Jurkat, Clone E6-1 (cell line): Measurements from ENCODE around the gene IFNGR1.

Experiments used
- DNase-seq: peaks from one replicate; pipeline ENCODE4 v3.0.0-alpha.2; 2011; ENCODE audit warnings: low read depth, low spot score
- H3K4me3 ChIP-seq: 2 replicates; pipeline ENCODE4 v1.5.1; 2011; ENCODE audit warnings: mild to moderate bottlenecking, low read length, control low read depth, moderate library complexity

IFNGR1 gene

DNA sequence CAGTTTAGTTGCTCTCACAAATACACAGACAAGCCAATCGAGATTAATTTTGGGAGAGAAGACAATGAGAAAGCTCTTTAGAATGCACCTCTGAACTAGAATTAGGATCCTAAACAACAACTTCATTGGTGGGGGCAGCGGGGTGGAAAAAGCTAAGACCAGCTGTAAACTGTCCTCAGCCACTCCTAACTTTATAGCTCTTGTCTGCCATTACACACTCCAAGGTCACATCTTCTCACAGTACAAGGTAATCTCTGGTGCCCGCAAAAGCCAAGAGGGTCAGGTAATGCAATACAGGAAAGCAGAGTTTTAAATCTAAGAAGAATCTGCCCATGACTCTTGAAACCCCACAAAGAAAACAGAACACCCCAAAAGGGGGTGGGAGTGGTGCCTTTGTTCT is 27.9 kb downstream of the IFNGR1 start:
- H3K4me3 ChIP-seq, result no peak overlapping the region
- DNase-seq, result no peak

- DNase-seq, result no peak
- no peak overlapping the region for H3K4me3 ChIP-seq
Observed at GRCh38 chr6:137190583-137191094, 28.5 kb downstream of the IFNGR1 start.

GRCh38 chr6:137188855-137189254 is 30.3 kb downstream of the IFNGR1 start:
- DNase-seq, result peak; percentile 50
- no peak overlapping the region for H3K4me3 ChIP-seq

DNA sequence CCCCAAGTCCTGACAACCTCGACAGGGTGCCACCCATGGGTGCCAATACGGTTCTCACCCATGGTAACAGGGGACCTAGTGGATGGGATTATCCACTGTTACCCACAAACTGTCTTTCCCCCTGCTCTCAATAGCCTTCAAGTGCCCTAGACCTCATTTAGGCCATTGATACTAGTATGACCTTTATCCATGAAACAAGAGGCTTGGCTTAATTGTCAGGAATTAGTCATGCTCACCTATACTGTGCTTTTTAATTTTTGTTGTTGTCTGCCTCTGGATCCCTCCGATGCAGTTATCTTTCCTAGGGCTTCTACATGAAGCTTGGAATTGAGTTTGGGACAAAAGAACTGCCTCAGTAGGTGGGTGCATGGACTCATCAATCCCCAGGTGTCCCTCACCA is 33.9 kb downstream of the IFNGR1 start:
- no peak for DNase-seq
- H3K4me3 ChIP-seq, result no peak overlapping the region

DNA sequence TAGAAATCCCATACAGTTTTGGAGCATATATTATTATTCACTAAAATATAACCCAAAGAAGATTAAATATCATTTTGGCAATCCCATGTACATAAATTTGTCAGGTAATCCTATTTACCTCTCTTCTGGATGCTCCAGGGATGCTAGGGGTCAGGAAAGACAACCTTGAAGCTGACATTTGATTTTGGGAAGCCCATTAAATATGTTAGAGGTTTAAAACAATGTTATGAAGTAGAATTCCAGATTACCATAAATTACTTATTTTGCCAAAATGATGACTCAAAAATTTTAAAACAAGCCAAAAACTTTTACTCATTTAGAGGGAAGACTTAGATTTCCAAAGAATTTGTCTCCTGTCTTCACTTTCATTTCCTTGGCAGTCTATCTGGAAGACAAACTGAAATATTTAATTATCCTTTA is 36.5 kb downstream of the IFNGR1 start:
- H3K4me3 ChIP-seq, result no peak overlapping the region
- DNase-seq, result no peak

DNA sequence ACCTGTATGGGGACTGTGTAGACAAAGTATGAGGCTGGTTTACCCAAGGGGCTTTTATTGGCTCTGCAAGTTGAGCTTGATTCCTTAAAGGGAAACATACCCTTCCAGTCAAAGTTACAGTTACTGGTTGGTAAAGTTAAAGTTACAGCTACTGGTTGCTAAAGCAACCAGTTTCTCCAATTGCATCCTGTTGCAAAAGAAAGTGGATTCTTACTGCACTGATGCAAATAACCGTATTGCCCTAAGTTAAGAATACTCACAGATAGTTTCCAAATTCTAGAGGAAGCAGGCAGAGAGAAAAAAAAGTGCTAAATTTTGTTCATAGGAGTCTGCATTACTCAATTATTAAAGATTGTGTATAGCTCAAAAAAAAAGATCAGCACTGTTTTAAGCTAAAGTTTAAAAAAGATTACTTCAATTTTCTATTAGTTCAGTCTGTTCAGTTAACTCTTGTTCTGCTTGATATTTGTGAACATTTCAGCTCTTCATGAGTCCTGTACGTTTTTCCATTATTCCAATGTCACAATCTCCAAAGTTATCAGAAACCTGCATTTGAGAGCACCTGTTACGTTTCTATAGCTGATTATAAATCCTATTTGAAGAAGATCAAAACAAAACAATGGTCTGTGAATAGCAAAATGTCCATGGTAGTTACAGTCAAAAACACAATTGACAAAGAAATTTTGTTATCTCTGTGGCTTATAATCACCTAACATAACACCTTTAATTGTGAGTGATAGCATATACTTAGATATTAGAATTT is 37.1 kb downstream of the IFNGR1 start:
- H3K4me3 ChIP-seq, result no peak overlapping the region
- DNase-seq, result no peak

DNA sequence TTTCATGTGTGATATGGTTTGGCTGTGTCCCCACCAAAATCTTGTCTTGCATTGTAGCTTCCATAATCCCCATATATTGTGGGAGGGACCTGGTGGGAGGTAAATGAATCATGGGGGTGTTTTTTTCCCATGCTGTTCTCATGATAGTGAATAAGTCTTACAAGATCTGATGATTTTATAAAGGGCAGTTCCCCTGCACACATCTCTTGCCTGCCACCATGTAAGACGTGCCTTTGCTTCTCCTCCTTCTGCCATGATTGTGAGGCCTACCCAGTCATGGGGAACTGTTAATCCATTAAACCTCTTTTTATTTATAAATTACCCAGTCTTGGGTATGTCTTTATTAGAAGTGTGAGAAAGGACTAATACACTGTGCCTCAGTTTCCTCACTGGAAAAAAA is 41.6 kb downstream of the IFNGR1 start:
- no peak for DNase-seq

GRCh38 chr6:137176729-137177128 is 42.5 kb downstream of the IFNGR1 start:
- no peak for DNase-seq
- no peak overlapping the region for H3K4me3 ChIP-seq

More for the DNA sequence above, 41.6 kb downstream of the IFNGR1 start:
- H3K4me3 ChIP-seq, result no peak overlapping the region

DNA sequence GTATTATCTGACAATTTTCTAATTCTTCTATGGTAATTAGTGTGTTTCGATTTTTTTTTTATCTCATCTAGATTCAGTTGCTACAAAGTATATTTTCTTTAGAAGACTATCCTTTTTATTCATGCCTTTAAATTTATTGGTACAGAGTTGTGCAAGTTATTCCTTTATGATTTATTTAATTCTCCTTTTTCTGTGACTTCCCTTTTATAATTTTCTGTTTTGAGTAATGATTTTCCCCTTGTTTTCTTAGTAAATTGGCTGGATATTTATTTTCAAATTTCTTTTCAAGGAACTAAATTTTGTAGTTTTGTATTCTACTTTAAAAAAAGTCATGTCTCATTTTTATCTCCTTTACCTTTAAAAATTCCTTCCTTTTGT is 43.3 kb downstream of the IFNGR1 start:
- no peak overlapping the region for H3K4me3 ChIP-seq
- DNase-seq, result no peak

- no peak overlapping the region for H3K4me3 ChIP-seq
- no peak for DNase-seq
Observed at GRCh38 chr6:137175157-137175867, 43.9 kb downstream of the IFNGR1 start.

- no peak within 1 kb of the TSS for H3K4me3 ChIP-seq
- DNase-seq, result no peak
Observed at GRCh38 chr6:137173501-137173900, 45.7 kb downstream of the IFNGR1 start, which contains the start of gene IL22RA2. IL22RA2 (minus strand) TSS chr6:137173644; CDS start chr6:137161749, 11,895 bp downstream.

GRCh38 chr6:137172734-137173431 is 46.3 kb downstream of the IFNGR1 start:
- H3K4me3 ChIP-seq, result no peak overlapping the region
- DNase-seq, result no peak

DNA sequence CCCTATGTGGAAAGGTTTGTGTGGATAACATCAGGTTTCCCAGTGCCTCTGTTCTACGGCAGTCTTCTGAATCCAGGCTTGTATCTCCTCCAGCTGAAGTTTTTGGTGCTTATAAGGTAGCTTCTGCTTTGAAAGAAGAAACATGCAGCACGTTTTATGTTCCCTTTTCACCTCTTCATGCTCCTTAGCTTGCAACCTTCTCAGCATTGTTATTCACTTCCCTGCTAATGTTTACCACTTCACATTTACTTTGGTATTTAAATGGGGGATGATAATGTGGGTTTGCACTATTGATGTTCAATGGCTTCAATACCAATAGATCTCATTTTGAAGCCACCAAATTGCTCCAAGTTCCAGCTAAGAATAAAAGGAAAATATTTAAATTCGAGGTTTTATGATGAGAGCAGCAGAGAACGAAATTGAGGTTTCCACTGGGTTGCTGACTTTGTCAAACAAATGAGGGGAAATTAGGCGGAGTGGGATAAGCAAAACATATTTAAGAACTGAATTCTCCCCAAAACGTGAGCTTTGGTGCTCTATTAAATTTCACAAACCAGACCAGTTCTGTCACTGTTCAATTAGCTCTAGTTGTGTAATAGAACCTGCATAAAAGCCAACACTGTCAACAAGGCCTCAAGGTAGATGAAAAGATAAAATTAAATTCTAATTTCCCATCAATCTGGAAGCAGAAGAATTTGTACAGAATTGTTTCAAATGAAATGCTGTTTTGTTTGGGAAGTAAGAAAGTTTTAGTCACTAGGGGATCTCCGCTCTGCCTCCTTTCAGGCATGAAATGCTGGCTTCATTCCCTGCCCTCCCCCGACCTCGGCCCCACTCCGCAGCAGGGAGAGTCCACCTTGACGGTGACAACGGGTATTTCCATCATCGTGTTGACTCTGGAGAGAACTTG is 47.1 kb downstream of the IFNGR1 start:
- H3K4me3 ChIP-seq, result no peak overlapping the region
- no peak for DNase-seq

DNA sequence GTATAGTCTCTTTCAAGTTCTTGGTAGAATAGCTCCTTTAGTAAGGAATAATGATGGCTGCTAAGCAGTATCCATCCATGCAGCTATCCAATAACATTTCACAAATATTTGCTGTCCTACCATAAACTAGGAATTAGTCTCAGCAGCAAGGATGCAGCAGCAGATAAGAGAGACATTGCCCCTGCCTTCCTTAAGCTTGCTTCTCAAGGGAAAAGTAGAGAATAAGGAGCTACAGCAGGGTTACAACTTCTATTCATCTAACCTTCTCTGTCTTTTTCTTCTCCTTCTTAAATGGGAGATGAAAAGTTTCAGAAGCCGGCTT is 48.2 kb downstream of the IFNGR1 start:
- no peak for DNase-seq
- no peak overlapping the region for H3K4me3 ChIP-seq

GRCh38 chr6:137170266-137171052 is 48.7 kb downstream of the IFNGR1 start:
- DNase-seq, result no peak
- no peak overlapping the region for H3K4me3 ChIP-seq

DNA sequence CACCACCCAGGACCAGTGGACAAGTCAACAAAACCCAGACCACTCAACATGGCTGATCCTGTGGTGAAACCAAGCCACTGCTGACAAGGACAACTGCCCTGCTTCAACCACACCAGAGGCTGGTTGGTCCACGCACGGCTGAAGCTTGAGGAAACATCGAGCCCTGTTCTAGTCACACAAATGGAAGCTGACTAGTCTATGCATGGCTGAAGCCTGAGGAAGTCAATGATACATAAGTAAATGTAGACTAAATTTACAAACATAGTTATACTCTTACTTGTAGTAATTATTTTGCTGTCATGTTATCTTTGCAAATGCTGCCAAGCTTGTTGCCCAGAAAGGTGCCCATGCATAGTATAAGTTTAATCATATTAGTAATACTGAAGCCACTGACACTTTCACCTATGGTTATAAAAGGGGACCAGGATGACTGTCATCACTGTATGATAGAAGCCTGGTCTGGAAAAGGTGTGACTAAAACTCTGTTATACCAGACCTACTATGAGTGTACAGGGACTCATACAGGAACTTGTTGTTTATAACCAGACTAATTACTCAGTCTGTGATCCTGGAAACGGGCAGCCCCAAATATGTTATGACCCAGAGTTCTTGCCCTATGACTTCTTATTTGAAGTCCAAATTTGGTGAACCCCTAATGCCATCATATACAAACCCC is 51.3 kb downstream of the IFNGR1 start:
- no peak overlapping the region for H3K4me3 ChIP-seq

DNA sequence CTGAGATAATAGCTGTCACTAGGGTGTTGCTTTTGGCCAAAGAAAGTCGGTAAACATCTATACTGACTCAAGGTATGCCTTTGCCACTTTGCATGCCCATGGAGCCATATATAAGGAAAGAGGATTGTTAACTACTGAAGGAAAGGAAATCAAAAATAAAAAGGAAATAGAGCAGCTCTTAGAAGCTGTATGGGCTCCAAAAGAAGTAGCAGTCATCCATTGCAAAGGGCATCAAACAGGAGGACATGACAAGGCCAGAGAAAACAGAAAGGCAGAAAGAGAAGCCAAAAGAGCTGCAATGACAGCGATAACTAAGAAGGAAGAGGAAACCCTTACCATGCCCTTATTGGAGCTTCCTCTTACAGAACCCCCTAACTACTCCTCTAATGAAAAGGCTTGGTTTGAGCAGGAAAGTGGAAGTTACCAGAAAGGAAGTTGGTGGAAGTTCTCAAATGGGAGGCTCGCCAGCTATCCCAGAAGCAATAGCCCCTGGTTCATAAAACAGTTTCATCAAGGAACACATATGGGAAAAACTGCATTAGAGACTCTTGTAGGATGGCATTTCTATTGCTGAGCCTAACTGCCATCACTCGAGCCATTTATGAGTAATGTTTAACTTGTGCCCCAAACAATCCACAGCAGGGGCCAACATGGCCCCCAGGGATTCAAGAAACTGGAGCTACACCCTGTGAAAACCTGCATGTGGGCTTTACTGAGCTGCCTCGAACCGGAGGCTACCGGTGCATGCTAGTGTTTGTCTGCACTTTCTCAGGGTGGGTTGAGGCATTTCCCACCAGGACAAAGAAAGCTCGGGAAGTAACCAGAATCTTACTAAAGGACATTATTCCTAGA is 52.7 kb downstream of the IFNGR1 start:
- DNase-seq, result no peak
- no peak overlapping the region for H3K4me3 ChIP-seq

More for the DNA sequence above, 51.3 kb downstream of the IFNGR1 start:
- no peak for DNase-seq
